PC-9 (cell line): ENCODE results near the gene HTR2A. TPM values are rescaled to one million over a fixed set of nuclear protein-coding genes. Genes with fewer than 3 reads are reported as not detected.
A peak's percentile ranks its signal among the peaks of the same experiment; 100 is the strongest.

Experiments used
- BruUV-seq: library from RNA; stranded (reverse); fragments of 400-500 nt; replicated peaks from 2 replicates; lab custom pipeline; 2021; lab: Mats Ljungman, UMichigan
- CTCF ChIA-PET: fragments of 300-600 bp; sonication (Branson Sonifier 250); formaldehyde crosslinking; loops from one replicate; lab custom pipeline; 2022; ENCODE audit warnings: antibody characterized with exemption; lab: Charles Lee
- POLR2A ChIA-PET: fragments of 300-600 bp; sonication (Branson Sonifier 250); formaldehyde crosslinking; loops from one replicate; lab custom pipeline; 2022; ENCODE audit warnings: antibody characterized with exemption; ENCODE audit not compliant: unreplicated experiment; lab: Charles Lee
- DNase-seq, 2 experiments: peaks; one replicate each; pipeline versions ENCODE4 v3.0.0 to v3.0.0-alpha.2; 2015 to 2022; ENCODE audit warnings: mixed read lengths in 1 of 2
- H2AFZ ChIP-seq: fragments of 200-600 bp; sonication (generic); 2 replicates; pipeline ENCODE4 v1.8.1; 2017; ENCODE audit warnings: antibody characterized with exemption
- H3F3A ChIP-seq: fragments of 200-600 bp; sonication (generic); 2 replicates; pipeline ENCODE4 v1.8.1; 2017; ENCODE audit warnings: antibody characterized with exemption, mild to moderate bottlenecking, low read depth; ENCODE audit not compliant: insufficient read depth
- H3K27ac ChIP-seq: fragments of 200-600 bp; sonication (generic); 2 replicates; pipeline ENCODE4 v1.6.1; 2016; ENCODE audit warnings: mixed run types
- H3K27me3 ChIP-seq: fragments of 200-600 bp; sonication (generic); 2 replicates; pipeline ENCODE4 v1.6.1; 2016; ENCODE audit warnings: low read depth, mixed run types; ENCODE audit not compliant: insufficient read depth
- H3K36me3 ChIP-seq: fragments of 200-600 bp; sonication (generic); 2 replicates; pipeline ENCODE4 v1.6.1; 2016; ENCODE audit warnings: low read depth, mixed run types
- H3K4me1 ChIP-seq: fragments of 200-600 bp; sonication (generic); replicated peaks from 2 replicates; pipeline ENCODE4 v1.6.1; 2016; ENCODE audit warnings: mixed run types; ENCODE audit not compliant: insufficient read depth
- H3K4me2 ChIP-seq: fragments of 200-600 bp; sonication (generic); 2 replicates; pipeline ENCODE4 v1.6.1; 2017; ENCODE audit warnings: mixed run types
- H3K4me3 ChIP-seq: fragments of 200-600 bp; sonication (generic); 2 replicates; pipeline ENCODE4 v1.6.1; 2016; ENCODE audit warnings: mixed run types
- H3K79me2 ChIP-seq: fragments of 200-600 bp; sonication (generic); 2 replicates; pipeline ENCODE4 v1.6.1; 2017; ENCODE audit warnings: low read depth, mixed run types
- H3K9me2 ChIP-seq: fragments of 200-600 bp; sonication (generic); 2 replicates; pipeline ENCODE4 v1.8.1; 2017; ENCODE audit warnings: mild to moderate bottlenecking; ENCODE audit not compliant: insufficient read depth
- H3K9me3 ChIP-seq: fragments of 200-600 bp; sonication (generic); 2 replicates; pipeline ENCODE4 v1.8.1; 2016; ENCODE audit warnings: low read depth; ENCODE audit not compliant: insufficient read depth
- H4K20me1 ChIP-seq: fragments of 200-600 bp; sonication (generic); 2 replicates; pipeline ENCODE4 v1.8.1; 2017; ENCODE audit not compliant: insufficient read depth
- EZH2 ChIP-seq: fragments of 200-600 bp; sonication (generic); IDR thresholded peaks from 2 replicates; pipeline ENCODE4 v1.8.0; 2017; ENCODE audit warnings: antibody characterized with exemption, low read depth
- intact Hi-C: fragments of 100-400 bp; cut with micrococcal nuclease; formaldehyde crosslinking; loops from one replicate; pipeline ENCODE4 v1.10.0; 2022; ENCODE audit not compliant: unreplicated experiment
- total RNA-seq: library from RNA; stranded (reverse); gene quantifications from 2 replicates; pipeline ENCODE4 v1.2.3, GENCODE V29; 2021
- TF ChIP-seq, protein P1 (sequence below): fragments of 200-600 bp; sonication (generic); conservative IDR thresholded peaks from 2 replicates; pipeline ENCODE4 v1.6.1; 2017; ENCODE audit warnings: mixed run types, antibody characterized with exemption, mild to moderate bottlenecking, moderate library complexity

HTR2A gene
- total RNA-seq, 1 experiment from 2014 or later: not detected

DNA sequence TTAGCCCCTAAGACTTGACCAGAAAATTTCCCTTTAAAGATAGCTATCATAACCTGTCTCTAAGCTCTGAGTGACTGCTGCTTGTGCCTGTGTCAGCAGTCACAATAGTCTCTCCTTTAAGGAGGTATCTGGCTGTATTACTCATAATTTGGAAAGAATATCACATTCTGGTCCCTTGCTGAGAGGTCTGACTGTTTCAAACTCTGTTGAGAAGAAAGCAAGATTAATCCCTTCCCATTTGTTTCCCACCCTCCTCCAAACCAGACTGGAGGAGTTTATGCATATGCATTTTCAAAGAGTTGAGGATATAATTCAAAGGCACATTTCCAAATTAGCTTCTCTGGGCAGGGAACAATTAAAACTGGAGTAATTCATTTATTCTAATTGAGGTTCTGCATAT, 2.3 kb downstream of the HTR2A start:
- H3K4me1 ChIP-seq: no peaks in the 10 kb centered on the region
- peak overlapping the region; percentile 42 for H3K4me2 ChIP-seq
- no TSS peak for BruUV-seq
- TF ChIP-seq, protein P1, sequence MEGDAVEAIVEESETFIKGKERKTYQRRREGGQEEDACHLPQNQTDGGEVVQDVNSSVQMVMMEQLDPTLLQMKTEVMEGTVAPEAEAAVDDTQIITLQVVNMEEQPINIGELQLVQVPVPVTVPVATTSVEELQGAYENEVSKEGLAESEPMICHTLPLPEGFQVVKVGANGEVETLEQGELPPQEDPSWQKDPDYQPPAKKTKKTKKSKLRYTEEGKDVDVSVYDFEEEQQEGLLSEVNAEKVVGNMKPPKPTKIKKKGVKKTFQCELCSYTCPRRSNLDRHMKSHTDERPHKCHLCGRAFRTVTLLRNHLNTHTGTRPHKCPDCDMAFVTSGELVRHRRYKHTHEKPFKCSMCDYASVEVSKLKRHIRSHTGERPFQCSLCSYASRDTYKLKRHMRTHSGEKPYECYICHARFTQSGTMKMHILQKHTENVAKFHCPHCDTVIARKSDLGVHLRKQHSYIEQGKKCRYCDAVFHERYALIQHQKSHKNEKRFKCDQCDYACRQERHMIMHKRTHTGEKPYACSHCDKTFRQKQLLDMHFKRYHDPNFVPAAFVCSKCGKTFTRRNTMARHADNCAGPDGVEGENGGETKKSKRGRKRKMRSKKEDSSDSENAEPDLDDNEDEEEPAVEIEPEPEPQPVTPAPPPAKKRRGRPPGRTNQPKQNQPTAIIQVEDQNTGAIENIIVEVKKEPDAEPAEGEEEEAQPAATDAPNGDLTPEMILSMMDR: no peak
- TF ChIP-seq EZH2: no peak
- H3K36me3 ChIP-seq: no peaks in the 10 kb centered on the region
- no peaks in the 10 kb centered on the region for H3F3A ChIP-seq
- H3K9me2 ChIP-seq: no peaks in the 10 kb centered on the region
- ChIA-PET POLR2A (no interaction called here), CTCF (interaction anchor here (1.0 kb wide), 1 partner anchor 68 kb away, joined by 6 read pairs; no protein-coding TSS in a partner anchor)
- no peaks in the 10 kb centered on the region for H3K27me3 ChIP-seq
- no peaks in the 10 kb centered on the region for H3K9me3 ChIP-seq
- no peak overlapping the region for H2AFZ ChIP-seq
- no peaks in the 10 kb centered on the region for H4K20me1 ChIP-seq
- intact Hi-C loops: loop anchor here (10.0 kb wide), 1 partner anchor 80 kb away; no protein-coding TSS in a partner anchor
- no peaks in the 10 kb centered on the region for H3K79me2 ChIP-seq
- no peak for DNase-seq
- H3K4me3 ChIP-seq: no peak overlapping the region
- no peak overlapping the region for H3K27ac ChIP-seq

DNA sequence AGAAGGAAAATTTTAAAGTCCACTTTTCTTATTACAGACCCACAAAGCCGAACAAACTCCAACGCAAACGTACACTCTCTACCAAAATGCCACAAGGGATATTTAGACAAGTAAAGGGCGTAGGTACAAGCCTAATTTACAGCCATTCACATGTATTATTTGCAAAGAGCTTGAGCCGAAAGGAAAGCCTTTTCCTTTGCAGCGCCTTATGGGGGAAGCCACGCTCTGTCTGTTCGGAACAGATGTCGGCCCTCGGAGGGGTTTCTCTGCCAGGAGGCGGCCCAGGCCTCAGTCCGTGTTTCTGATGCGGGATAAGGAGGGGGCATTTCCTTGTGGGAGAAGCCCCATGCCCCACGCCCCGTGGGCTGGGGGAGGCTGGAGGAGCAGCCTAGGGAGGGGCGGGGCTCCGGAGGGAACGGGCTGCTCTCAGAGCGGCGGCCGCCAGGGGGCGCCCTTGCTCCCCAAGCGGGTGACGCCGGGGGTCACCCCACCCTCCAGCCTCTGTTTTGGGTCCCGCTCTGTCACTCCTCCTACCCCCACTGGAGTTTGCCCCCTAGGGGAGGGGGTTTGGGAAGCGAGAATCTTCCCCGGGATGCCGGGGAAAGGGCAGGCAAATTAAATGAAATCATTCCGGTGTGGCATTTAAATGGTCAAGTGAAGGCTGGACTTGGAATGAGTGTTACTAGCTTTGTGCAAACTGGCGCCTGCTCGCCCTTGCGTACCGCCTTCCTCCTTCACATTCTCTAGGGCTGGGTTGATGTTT, 2.9 kb downstream of the HTR2A start:
- peak overlapping the region; percentile 27; the same call in 1 of the 2 replicates for H3K4me3 ChIP-seq
- no TSS peak for BruUV-seq
- H3K79me2 ChIP-seq: no peaks in the 10 kb centered on the region
- intact Hi-C loops: loop anchor here (10.0 kb wide), 1 partner anchor 81 kb away; no protein-coding TSS in a partner anchor
- H3K4me1 ChIP-seq: no peaks in the 10 kb centered on the region
- DNase-seq: peak in 1 of 2 experiments; percentile 52
- H3K27ac ChIP-seq: no peak overlapping the region
- no peak overlapping the region for H2AFZ ChIP-seq
- no peaks in the 10 kb centered on the region for H3K9me3 ChIP-seq
- peak overlapping the region; percentile 42 for H3K4me2 ChIP-seq
- TF ChIP-seq EZH2: no peak
- TF ChIP-seq, protein P1: peak; percentile 96
- no peaks in the 10 kb centered on the region for H3K9me2 ChIP-seq
- H4K20me1 ChIP-seq: no peaks in the 10 kb centered on the region
- ChIA-PET POLR2A (no interaction called here), CTCF (interaction anchor here (1.0 kb wide), 1 partner anchor 69 kb away, joined by 6 read pairs; no protein-coding TSS in a partner anchor)
- H3K27me3 ChIP-seq: no peaks in the 10 kb centered on the region
- H3K36me3 ChIP-seq: no peaks in the 10 kb centered on the region
- no peaks in the 10 kb centered on the region for H3F3A ChIP-seq

DNA sequence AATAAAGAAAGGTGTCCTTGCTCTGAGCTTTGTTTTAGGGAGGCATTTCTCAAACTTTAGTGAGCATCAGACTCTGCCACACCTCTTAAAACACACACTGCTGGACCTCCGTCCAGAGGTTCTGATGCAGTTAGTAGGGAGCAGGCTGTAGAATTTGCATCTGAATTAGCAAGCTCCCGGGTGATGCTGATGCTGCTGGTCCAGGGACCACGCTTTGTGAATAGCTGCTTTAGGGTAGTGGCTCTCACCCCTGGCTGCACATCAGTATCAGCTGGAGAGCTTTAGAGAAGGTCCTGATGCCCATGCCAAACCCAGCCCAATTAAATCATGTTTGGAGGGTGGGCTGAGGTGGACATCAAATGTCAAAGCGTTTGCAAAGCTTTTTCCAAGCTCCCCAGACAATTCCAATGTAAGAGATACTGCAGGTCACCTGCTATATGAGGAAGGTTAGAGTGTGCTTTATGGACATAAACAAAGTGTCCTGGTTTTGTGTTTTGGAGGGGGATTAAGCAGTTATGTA, 3.6 kb downstream of the HTR2A start:
- TF ChIP-seq, protein P1: no peak
- TF ChIP-seq EZH2: no peak
- H3K4me1 ChIP-seq: no peaks in the 10 kb centered on the region
- no peaks in the 10 kb centered on the region for H3K27me3 ChIP-seq
- H3K79me2 ChIP-seq: no peaks in the 10 kb centered on the region
- H3K36me3 ChIP-seq: no peaks in the 10 kb centered on the region
- CTCF ChIA-PET: no interaction called here
- H3K4me3 ChIP-seq: no peak overlapping the region
- no TSS peak for BruUV-seq
- no peak overlapping the region for H2AFZ ChIP-seq
- no peaks in the 10 kb centered on the region for H3K9me2 ChIP-seq
- H3K9me3 ChIP-seq: no peaks in the 10 kb centered on the region
- no peaks in the 10 kb centered on the region for H3F3A ChIP-seq
- H3K4me2 ChIP-seq: no peak overlapping the region
- intact Hi-C loops: loop anchor here (10.0 kb wide), 1 partner anchor 82 kb away; no protein-coding TSS in a partner anchor
- no peaks in the 10 kb centered on the region for H4K20me1 ChIP-seq
- no peak for DNase-seq
- H3K27ac ChIP-seq: no peak overlapping the region
- POLR2A ChIA-PET: no interaction called here
